Activated CD4-positive, alpha-beta T cell treated with anti-CD3 and anti-CD28 coated beads for 1 hour (primary cell): ENCODE data around the gene SLC35F2.
"Not testable (repeated sequence)": the region's sequence is repeated elsewhere in the genome, so short reads cannot be mapped to it uniquely, and the experiment has no call there.

Experiments used
- DNase-seq: peaks from one replicate; pipeline ENCODE4 v3.0.0-alpha.2; 2020

The SLC35F2 gene

DNA sequence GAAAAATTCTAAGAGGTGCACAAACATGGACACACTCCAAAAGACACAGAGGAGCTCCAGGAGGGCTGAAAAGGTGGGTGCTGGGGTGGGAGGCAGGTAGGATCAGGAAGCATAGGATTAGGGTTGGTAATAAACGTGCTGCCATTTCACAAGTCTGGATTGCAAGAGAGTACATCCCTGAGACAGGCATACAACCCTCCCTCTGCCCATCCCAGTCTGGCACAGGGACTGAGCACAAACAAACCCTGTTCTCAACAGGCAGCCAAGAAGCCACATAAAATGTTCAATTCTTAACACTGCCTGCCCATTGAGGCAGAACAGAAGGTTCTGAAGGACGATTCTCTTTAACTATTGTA is 18.5 kb downstream of the SLC35F2 start:
- no peak for DNase-seq

DNA sequence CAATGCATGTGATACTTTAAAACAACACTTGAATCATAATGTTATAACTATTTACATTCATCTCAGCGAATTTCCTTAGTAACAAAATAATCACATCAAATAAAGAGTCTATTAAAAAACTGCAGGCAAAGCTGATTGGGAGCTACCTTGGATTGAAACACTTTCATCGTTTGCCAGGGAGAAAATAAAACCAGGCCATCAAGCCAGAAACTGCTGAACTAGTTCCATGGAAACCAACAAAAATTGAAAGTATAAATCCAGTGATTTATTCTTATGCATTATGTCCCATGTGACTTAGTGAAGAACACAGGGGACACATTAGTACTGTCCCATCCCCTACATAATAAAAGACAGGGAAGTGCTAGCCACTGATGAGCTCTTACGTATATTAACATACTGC is 21.7 kb downstream of the SLC35F2 start:
- no peak for DNase-seq

DNA sequence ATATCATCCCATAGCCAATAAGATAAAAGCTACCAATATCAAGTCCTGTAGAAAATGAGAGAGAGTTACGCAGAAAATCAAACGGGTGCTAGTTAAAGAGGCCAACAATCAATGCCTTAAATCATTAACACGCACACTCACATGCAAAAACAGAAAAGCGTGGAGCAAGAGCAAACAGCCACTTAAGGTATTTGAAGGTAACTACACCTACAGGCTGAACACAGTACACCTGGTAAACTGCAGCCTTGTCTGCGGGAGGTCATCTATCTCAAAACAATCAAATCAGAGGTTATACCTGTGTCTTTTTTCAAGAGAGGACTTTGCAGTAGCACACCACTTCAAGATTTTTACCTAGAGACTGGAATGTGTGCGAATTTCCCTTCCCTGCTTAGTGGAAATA is 23.6 kb downstream of the SLC35F2 start:
- no peak for DNase-seq

DNA sequence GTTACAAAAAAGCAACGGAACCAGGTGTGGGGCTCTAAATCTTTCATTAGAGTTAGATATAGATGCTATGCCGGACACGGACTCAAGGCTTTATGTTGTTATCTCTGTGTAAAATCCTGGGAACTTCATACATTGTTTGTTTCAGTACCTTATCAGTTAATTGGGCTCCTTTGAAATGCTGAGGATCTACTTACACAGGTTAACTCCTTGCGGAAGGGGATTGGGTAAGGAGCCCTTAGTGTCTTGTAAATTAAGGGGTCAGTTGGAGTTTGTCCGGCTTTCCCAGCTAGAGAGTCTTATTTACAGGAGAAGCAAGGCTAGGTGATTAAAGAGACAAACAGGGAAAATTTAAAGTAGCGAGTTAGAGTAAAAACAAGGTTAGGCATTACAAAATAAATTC is 24.7 kb downstream of the SLC35F2 start:
- DNase-seq = not testable (repeated sequence)

DNA sequence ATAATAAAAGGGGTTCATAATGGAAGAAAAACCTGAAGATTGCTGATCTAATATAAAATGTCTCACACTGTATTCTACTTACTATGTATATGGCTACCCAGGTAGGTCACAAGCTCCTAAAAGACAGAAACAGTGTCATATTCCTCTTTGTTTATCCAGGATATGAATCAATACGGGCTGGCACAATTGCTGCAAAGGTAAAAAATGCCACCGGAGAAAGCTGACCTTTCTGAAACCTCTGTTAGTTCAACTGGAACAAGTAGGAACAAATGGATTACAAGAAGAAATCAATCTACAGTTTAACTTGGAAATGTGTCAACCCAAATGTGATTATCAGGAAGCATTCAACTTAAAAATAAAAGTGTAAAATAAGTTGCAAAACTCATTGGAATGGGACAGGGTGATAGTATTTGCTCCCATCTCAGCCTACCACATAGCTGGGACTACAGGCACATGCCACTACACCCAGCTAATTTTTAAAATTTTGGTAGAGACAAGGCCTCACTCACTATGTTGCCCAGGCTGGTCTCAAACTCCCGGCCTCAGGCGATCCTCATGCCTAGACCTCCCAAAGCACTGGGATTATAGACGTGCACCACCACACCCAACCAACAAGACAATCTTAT is 27.6 kb downstream of the SLC35F2 start:
- no peak for DNase-seq

DNA sequence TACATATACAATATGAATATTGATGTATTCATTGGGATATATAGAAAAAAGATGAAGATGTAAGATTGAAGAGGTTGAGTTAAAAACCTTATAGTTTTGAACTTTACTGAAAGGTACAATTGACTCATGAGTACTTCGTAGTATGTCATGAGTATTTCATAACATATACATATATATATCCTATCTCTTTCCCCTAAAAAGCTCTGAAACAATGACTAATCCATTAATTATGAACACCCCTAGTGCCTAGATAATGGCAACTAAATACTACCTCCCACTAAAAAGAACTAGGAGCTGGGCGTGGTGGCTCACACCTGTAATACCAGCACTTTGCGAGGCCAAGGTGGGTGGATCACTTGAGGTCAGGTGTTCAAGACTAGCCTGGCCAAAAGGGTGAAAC is 31.5 kb downstream of the SLC35F2 start:
- DNase-seq = no peak

DNA sequence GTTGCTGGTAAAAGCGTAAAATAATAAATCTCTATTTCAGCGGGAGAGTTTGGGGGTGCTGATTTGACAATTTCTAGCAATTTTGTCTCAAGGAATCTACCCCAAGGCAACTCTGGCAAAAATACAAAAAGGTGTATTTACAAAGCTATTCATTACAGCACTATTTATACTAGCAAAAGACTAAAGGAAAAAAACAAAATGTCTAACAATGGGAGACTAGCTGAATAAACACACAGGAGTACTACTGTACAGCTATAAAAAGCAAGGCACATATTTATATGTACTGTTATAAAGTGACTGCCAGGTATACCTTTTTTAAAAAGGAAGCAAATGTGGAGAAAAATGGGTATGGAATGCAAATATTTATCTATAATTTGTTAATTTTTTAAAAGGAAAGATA is 32.7 kb downstream of the SLC35F2 start:
- no peak for DNase-seq

DNA sequence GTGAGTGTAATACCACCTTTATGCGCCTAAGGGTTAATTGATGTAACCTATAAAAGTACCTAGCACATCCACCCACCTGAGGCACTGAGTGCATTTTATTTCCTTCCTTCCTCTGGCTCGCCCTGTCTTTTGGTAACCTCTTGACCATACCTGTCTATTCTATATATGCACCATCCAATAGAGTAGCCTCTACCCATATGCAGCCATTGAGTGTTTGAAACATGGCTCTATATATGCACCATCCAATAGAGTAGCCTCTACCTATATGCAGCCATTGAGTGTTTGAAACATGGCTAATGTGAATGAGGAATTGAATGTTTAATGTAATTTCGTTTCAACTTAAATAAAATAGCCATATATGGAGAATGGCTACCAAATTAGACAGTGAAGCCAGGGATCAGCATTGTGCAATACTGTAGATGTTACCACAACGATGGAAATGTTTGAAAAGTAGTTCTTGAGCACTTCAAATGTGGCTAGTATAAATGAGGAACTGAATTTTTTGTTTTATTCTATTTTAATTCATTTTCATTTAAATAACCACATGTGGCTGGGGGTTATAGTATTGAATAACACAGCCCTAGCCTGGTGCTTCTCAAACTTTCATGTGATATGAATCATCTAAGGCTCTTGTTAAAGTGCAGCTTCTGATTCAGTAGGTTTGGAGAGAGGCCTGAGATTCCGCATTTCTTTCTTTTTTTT is 33.8 kb downstream of the SLC35F2 start:
- DNase-seq = no peak

DNA sequence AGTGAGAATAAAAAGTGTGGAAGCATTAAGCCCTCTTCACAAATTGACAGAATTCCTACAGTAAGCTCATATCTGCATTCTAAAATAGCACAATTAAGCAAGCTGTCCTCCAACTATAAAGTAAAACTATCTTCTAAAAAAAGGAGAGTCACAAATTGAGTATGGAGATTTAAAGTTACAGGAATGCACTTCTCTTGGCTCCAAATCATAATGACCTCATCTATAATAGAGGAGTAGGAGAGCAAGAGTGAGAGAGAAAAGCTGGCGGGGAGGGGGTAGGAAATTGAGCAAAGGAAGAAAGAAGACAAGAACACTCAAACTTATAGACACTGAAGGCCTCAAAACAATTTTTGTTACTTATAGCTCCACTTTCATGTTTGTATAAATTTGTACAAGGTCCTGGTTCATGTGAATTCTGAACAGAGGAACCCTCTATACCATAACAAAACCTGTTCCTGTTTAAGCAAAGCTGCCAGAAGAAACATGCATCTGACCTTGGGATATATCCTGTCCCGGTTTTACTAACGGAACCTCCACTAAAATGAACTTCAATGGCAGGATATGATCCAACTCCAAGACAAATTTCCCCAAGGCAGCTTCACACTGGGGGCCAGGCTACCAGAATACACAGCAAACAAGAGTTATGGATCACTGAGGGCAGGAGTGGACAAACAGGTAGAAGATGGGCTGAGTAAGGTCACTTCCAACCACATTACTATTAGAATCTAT is 37.2 kb downstream of the SLC35F2 start:
- DNase-seq = no peak

DNA sequence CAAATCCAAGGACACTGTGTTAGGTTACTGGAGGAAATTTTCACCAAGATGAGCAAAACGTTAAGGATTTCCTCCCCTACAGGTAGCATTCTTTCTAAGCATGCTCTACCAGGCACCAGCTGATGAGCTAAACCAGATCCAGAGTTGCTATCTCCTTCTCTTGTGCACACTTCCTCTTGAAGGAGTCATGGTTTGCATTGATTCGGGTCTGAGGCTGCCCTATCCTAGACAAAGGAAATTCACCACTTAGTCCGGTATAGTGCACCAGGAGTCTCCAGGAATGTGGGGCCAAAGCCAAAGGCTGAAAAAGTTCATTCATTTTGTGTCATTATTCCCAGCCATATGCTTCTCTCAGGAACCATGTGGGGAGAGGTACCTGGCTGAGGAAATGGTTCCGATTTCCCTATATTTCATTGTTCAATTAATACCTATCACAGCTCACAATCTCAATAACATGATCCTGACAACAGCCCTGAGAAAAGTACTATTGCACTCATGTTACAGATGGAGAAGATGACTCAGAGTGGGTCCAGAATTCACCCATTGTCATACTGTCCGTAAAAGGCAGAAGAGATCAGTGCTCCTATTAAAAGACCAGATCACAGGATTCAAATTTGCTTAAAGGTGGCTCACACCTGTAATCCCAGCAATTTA is 39.1 kb downstream of the SLC35F2 start:
- no peak for DNase-seq

DNA sequence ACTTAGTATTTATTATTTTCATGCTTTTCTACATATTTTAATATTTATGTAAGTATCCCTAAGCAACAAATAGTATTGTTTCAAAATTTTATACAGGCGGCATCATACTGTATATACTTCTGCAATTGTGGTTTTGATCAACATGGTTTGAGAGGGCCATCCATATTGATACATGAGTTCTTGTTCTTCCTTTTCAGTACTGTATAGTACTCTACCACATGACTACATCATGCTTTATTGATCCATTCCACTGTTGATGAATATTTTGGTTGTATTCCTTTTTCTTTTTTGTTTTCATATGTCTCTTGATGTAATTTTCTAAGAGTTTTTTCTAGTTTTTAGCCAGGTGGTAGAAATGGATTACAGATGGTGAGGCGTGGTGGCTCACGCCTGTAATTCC is 40.1 kb downstream of the SLC35F2 start:
- no peak for DNase-seq

DNA sequence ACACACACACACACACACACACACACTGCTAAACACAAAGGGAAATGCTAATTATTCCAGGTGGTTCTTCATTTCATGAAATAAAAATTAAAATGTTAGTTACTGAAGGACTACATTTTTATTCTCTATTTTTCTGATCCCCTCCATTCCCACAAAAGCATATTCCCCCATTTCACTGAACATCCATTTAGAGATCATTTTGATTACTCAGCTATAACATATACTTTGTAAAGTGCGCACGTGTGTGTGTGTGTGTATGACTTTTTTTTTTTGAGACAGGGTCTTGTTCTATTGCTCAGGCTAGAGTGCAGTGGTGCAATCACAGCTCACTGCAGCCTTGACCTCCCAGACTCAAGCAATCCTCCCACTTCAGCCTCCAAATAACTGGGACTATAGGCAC is 42.6 kb downstream of the SLC35F2 start:
- DNase-seq = no peak

DNA sequence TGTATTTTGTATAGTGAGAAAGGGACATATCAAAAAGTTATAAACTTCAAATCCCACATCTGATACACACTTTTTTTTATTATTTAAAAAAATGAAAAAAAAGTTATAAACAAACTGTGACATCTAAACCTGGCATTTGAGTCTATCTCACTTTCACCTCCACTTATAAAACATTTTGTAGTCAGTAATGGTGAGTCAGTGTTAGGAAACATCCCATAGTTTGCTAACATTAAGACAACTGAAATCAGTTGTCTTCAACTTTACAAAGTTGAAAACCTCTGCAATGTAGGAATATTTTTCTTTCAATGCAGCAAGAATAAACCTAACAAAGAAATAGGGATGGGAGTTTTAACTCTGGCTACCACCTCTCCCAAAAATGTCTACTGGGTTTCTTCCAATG is 47.7 kb downstream of the SLC35F2 start:
- no peak for DNase-seq

DNA sequence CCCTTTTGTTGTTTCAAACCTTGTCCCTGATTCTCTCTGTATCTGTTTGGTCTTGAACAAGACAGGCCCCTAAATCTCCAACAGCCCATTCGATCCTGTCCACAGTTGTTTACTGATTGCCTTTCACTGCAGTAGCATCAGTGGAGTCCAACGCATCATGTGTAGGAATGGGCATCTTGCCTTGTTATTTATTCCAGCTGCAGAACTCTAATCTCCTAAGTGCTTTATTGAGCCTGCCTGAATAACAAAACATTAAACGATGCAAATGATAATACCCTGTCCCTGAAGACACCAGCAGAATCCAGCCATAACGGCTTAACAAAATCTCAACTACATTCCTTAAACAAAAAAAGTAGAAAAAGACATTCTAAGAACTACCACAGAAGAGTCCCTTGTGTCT is 50.1 kb downstream of the SLC35F2 start:
- no peak for DNase-seq

DNA sequence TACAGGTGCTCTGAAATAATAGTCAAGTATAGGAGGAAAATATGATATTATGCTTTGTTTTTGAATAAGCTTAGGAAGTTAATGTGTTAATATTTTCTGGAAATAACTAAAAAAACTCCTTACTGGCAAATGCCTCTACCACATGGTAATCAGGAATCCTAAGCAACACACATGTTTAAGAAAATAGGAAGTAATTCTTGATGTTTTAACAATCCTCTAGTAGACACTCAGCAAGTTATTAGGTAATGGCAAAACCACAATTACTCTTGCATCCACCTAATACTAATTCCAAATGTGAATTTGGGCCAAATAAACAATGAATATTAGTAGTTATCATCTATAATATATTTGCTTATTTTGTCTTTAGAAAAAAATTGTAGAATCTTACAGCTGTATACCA is 53.6 kb downstream of the SLC35F2 start:
- DNase-seq = no peak

DNA sequence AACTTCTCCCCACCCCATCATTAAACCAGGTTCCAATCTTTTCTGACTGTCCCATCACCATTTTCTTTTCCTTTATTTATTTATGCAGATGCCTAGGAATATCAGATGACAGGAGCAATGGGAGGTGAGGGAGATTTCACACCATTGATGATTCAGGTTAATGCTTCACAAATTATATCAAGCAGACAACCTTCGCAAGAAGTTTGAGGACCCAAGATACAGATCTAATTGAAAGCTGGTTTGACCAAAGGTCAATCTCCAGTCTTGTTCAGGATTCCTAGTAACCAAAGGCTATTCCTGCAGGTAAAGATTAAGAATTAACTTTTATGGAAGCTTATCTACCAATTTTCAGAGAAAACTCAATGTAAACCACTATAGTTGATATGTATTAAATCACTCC is 54.4 kb downstream of the SLC35F2 start:
- no peak for DNase-seq

DNA sequence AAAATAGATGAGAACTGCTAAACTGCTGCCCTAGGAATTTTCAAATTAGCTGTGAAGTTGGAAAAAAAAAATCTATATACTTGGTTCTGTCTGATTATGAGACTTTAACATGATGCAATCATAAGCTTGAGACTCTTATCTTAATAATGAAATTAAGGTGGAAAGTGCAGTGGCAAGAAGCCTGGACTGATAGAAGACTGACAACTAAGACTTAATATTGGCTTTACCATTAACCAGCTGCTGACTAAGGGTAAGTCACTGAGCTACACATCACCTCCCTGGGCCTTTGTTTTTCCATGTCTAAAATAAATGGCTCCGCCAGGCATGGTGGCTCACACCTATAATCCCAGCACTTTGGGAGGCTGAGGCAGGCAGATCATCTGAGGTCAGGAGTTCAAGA is 56.9 kb downstream of the SLC35F2 start:
- no peak for DNase-seq

DNA sequence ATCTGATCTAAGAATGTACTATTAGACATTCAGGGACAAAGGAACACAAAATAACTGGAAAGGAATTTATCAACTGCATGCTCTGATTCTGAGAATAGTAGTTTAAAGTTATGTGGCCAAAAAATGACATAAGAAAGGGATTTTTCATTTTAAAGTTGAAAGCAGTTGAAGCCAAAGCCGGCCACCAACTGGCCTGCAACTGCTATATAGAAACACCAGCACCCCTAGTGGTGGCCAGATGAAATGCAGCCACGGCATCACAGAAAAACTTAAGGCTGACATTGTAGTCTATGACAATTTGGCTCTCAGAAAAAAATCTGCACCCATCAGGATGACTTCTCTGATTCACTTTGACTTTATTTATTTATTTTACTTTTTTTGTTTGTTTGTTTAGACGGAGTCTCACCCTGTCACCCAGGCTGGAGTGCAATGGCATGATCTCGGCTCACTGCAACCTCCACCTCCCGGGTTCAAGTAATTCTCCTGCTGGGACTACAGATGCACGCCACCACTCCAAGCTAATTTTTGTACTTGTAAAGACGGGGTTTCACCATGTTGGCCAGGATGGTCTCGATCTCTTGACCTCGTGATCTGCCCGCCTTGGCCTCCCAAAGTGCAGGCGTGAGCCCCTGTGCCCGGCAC is 59.2 kb downstream of the SLC35F2 start:
- peak; percentile 28 for DNase-seq

DNA sequence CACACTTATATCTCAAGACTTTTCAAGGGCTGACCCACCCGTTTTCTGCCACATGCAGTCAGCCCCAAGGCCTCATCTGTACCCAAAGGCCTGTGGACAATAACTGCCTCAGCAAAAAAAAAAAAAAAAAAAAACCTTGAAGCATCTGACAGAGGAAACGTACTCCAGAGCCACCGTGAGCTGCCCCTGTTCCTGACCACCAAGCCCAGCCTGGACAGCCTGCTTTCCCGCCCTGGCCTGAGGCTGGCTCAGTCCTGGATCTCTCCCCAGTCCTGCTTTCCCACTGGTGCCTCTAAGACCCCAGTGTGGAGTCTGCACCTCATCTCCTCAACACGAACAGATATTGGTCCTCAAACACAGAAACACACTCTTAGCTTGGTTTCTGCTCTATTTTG is 66.5 kb downstream of the SLC35F2 start:
- DNase-seq = no peak

DNA sequence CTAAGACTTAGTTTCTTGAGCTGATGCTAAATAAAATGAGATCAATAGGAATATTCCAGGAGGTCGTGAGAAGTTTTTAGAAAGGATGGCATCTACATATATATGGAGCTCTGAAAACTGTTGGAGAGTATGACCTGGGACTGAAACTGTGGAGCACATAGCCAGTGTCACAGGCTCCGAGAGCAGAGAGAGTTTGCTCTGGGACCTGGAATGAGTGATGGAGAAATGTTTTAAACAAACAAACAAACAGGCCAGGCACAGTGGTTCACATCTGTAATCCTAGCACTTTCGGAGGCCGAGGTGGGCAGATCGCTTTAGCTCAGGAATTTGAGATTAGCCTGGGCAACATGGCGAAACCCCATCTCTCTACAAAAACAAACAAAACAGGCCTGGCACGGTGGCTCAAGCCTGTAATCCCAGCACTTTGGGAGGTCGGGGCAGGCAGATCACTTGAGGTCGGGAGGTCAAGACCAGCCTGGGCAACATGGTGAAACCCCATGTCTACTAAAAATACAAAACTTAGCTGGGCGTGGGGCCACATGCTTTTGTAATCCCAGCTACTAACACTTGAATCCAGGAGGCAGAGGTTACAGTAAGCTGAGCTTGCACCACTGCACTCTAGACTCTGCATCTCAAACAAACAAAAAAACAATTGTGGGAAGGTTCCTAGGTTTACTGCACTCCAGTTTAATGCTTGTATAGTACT is 67.1 kb downstream of the SLC35F2 start:
- DNase-seq = no peak

DNA sequence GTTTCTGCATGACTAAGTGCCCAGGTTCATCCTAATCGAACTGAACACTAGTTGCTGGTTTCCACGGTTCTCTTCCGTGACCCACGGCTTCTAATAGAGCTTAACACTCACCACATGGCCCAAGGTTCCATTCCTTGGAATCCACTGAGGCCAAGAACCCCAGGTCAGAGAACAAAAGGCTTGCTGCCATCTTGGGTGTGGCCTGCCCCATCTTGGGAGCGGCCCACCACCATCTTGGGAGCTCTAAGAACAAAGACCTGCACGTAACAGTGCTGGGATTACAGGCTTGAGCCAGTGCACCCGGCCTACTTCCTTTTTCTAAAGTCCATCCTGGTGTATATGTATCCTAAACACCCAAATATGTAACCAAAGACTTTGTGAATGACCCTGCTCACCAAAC is 68.8 kb downstream of the SLC35F2 start:
- DNase-seq = no peak

DNA sequence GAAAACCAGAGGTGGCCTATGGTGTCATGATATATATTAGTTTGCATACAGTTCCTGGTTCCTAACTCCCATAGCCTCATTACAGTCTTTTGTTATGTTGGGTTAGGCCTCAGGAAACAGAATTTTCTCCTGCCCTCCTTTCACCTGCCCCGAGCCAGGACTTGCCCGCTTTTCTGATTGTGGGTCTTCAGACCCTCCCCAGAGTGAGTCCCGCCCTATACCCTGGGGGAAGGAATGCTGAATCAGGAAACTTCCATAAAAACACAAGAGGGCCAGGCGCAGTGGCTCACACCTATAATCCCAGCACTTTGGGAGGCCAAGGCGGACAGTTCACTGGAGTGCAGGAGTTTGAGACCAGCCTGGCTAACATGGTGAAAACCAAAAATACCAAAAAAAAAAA is 70.9 kb downstream of the SLC35F2 start:
- DNase-seq = no peak

DNA sequence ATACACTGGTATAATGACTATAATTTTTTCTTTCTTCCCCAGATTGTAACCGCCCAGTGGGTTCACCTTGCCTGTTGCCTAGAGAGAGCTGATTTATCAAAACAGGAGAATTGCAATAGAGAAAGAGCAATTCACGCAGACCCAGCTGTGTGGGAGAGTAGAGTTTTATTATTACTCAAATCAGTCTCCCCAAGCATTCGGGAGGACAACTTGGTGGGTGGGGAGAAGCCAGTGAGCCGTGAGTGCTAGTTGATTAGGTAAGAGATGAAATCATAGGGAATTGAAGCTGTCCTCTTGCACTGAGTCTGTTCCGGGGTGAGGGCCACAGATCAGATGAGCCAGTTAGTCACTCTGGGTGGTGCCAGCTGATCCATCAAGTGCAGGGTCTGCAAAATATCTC is 73.2 kb downstream of the SLC35F2 start:
- no peak for DNase-seq
